ENCODE data around the gene PROSER3. TPM values are rescaled to one million over a fixed set of nuclear protein-coding genes. Genes with fewer than 3 reads are reported as not detected.

The PROSER3 gene
- 1 to 10 TPM; 1.2 to 7.8 (median 2.2) TPM for polyA plus RNA-seq

GRCh38 chr19:35757749-35758608 is at the start of gene PROSER3:
TSS of gene PROSER3 (plus strand) at chr19:35758176. CDS start at chr19:35758216, 40 bp downstream.
- peak within 1 kb of the TSS; percentile 85 to 98 (median 94) for H3K27ac Mint-ChIP-seq

GRCh38 chr19:35708391-35708790 is 49.6 kb upstream of the PROSER3 start:
- Mint-ChIP-seq H3K9me3 (no peaks in the 10 kb centered on the region), H3K36me3 (no peaks in the 10 kb centered on the region), H3K27me3 (ENCODE audit: low read depth in 3 of 3) (peaks cover 2 to 4% (median 3%) of the 10 kb centered on the region in 3 donors), H3K27ac (no peak overlapping the region), H3K4me1 (no peaks in the 10 kb centered on the region), H3K4me3 (no peak overlapping the region)
- no peak for DNase-seq

More at GRCh38 chr19:35757749-35758608, at the start of gene PROSER3:
- H3K9me3 Mint-ChIP-seq = no peaks in the 10 kb centered on the region
- peak; percentile 99 for DNase-seq
- peaks cover 0 to 22% (median 3%) of the 10 kb centered on the region in 3 donors for H3K36me3 Mint-ChIP-seq
- H3K4me1 Mint-ChIP-seq = peaks cover 25 to 32% of the 10 kb centered on the region in 2 donors
- H3K27me3 Mint-ChIP-seq (ENCODE audit: low read depth in 3 of 3) = peaks cover 7 to 12% (median 9%) of the 10 kb centered on the region in 3 donors
- peak within 1 kb of the TSS; percentile 88 to 98 (median 94) for H3K4me3 Mint-ChIP-seq

- no peak for DNase-seq
- Mint-ChIP-seq H3K27me3 (ENCODE audit: low read depth in 3 of 3) (peaks cover 3 to 4% (median 4%) of the 10 kb centered on the region in 3 donors), H3K36me3 (no peaks in the 10 kb centered on the region), H3K27ac (peak overlapping the region in 1 of 6 donors; percentile 60), H3K4me1 (peaks cover 3 to 6% of the 10 kb centered on the region in 2 donors), H3K9me3 (no peaks in the 10 kb centered on the region), H3K4me3 (no peak overlapping the region)
Measured at GRCh38 chr19:35710784-35711723, 46.9 kb upstream of the PROSER3 start.

- Mint-ChIP-seq H3K27ac (peak overlapping the region in 2 of 6 donors; percentile 73 to 78), H3K36me3 (no peaks in the 10 kb centered on the region), H3K27me3 (ENCODE audit: low read depth in 3 of 3) (peaks cover 2 to 3% (median 3%) of the 10 kb centered on the region in 3 donors), H3K4me1 (peaks cover 12 to 15% of the 10 kb centered on the region in 2 donors), H3K4me3 (peak overlapping the region in 1 of 5 donors; percentile 1), H3K9me3 (no peaks in the 10 kb centered on the region)
- DNase-seq = peak in 1 of 3 donors; percentile 38
Measured at GRCh38 chr19:35712567-35713505, 45.1 kb upstream of the PROSER3 start.

GRCh38 chr19:35713506-35713850 is 44.5 kb upstream of the PROSER3 start:
- H3K27ac Mint-ChIP-seq = peak overlapping the region in 2 of 6 donors; percentile 31 to 40
- no peak for DNase-seq
- H3K9me3 Mint-ChIP-seq = no peaks in the 10 kb centered on the region
- no peak overlapping the region for H3K4me3 Mint-ChIP-seq
- no peaks in the 10 kb centered on the region for H3K36me3 Mint-ChIP-seq
- peaks cover 13 to 16% of the 10 kb centered on the region in 2 donors for H3K4me1 Mint-ChIP-seq
- peaks cover 2 to 3% (median 3%) of the 10 kb centered on the region in 3 donors for H3K27me3 Mint-ChIP-seq (ENCODE audit: low read depth in 3 of 3)

- Mint-ChIP-seq H3K27ac (peak overlapping the region in 1 of 6 donors; percentile 31), H3K9me3 (no peaks in the 10 kb centered on the region), H3K27me3 (ENCODE audit: low read depth in 3 of 3) (peaks cover 3 to 5% (median 3%) of the 10 kb centered on the region in 3 donors), H3K36me3 (no peaks in the 10 kb centered on the region), H3K4me3 (no peak overlapping the region), H3K4me1 (peaks cover 18 to 20% of the 10 kb centered on the region in 2 donors)
- DNase-seq = no peak
Measured at GRCh38 chr19:35713904-35714495, 44.0 kb upstream of the PROSER3 start.

GRCh38 chr19:35714601-35715354 is 43.2 kb upstream of the PROSER3 start:
- Mint-ChIP-seq H3K9me3 (no peaks in the 10 kb centered on the region), H3K27me3 (ENCODE audit: low read depth in 3 of 3) (peaks cover 3 to 5% (median 3%) of the 10 kb centered on the region in 3 donors), H3K4me3 (peak overlapping the region in 4 of 5 donors; percentile 27 to 44 (median 36)), H3K27ac (peak overlapping the region in 2 of 6 donors; percentile 42 to 55), H3K36me3 (no peaks in the 10 kb centered on the region), H3K4me1 (peaks cover 26% of the 10 kb centered on the region in 2 donors)
- DNase-seq = no peak

- peaks cover 29 to 31% of the 10 kb centered on the region in 2 donors for H3K4me1 Mint-ChIP-seq
- H3K4me3 Mint-ChIP-seq = no peak overlapping the region
- H3K36me3 Mint-ChIP-seq = peaks cover 0 to 3% (median 0%) of the 10 kb centered on the region in 3 donors
Measured at GRCh38 chr19:35715355-35715809, 42.6 kb upstream of the PROSER3 start.

GRCh38 chr19:35715981-35716800 is 41.8 kb upstream of the PROSER3 start:
- Mint-ChIP-seq H3K4me3 (peak overlapping the region; percentile 91 to 98 (median 94)), H3K36me3 (peaks cover 0 to 4% (median 0%) of the 10 kb centered on the region in 3 donors), H3K9me3 (no peaks in the 10 kb centered on the region), H3K4me1 (peaks cover 29 to 32% of the 10 kb centered on the region in 2 donors), H3K27ac (peak overlapping the region; percentile 87 to 99 (median 96)), H3K27me3 (ENCODE audit: low read depth in 3 of 3) (peaks cover 3 to 5% (median 3%) of the 10 kb centered on the region in 3 donors)
- DNase-seq = peak in 1 of 3 donors; percentile 9

More at GRCh38 chr19:35715355-35715809, 42.6 kb upstream of the PROSER3 start:
- peaks cover 3 to 5% (median 3%) of the 10 kb centered on the region in 3 donors for H3K27me3 Mint-ChIP-seq (ENCODE audit: low read depth in 3 of 3)
- H3K27ac Mint-ChIP-seq = peak overlapping the region in 1 of 6 donors; percentile 55
- DNase-seq = no peak
- H3K9me3 Mint-ChIP-seq = no peaks in the 10 kb centered on the region

- Mint-ChIP-seq H3K36me3 (peaks cover 0 to 4% (median 0%) of the 10 kb centered on the region in 3 donors), H3K4me1 (peaks cover 29 to 32% of the 10 kb centered on the region in 2 donors), H3K27me3 (ENCODE audit: low read depth in 3 of 3) (peaks cover 3 to 5% (median 3%) of the 10 kb centered on the region in 3 donors), H3K27ac (peak overlapping the region; percentile 87 to 99 (median 96)), H3K9me3 (no peaks in the 10 kb centered on the region), H3K4me3 (peak overlapping the region; percentile 91 to 98 (median 94))
- DNase-seq = peak; percentile 94 to 96 (median 96)
Measured at GRCh38 chr19:35716801-35717664, 40.9 kb upstream of the PROSER3 start.

Measured in immature natural killer cell (primary cell).